Activated CD4-positive, alpha-beta T cell treated with anti-CD3 and anti-CD28 coated beads, Interleukin-2, amount 10 ng/mL, durations not matched to agents 7 days and 5 days (primary cell): ENCODE results near the gene CPEB3. TPM values are rescaled to one million over a fixed set of nuclear protein-coding genes. Genes with fewer than 3 reads are reported as not detected.

Experiments used
- CTCF ChIA-PET: fragments of 350-600 bp; sonication (Branson Sonifier 250); formaldehyde crosslinking; loops from one replicate; lab custom pipeline; 2021; ENCODE audit warnings: antibody characterized with exemption; lab: Charles Lee
- POLR2A ChIA-PET: fragments of 350-600 bp; sonication (Branson Sonifier 250); formaldehyde crosslinking; loops from one replicate; lab custom pipeline; 2021; ENCODE audit warnings: antibody characterized with exemption; lab: Charles Lee
- DNase-seq: peaks from one replicate; pipeline ENCODE4 v3.0.0-alpha.2; 2020
- H3K27ac Mint-ChIP-seq: one replicate; pipeline ENCODE4 v1.8.0; 2021; ENCODE audit warnings: mild to moderate bottlenecking, moderate library complexity, mixed read lengths
- H3K27me3 Mint-ChIP-seq: one replicate; pipeline ENCODE4 v1.8.0; 2021; ENCODE audit warnings: mixed read lengths
- H3K36me3 Mint-ChIP-seq: one replicate; pipeline ENCODE4 v1.8.0; 2021; ENCODE audit warnings: low read depth, mixed read lengths
- H3K4me1 Mint-ChIP-seq: one replicate; pipeline ENCODE4 v1.8.0; 2021; ENCODE audit warnings: mixed read lengths
- H3K4me3 Mint-ChIP-seq: one replicate; pipeline ENCODE4 v1.8.0; 2021; ENCODE audit warnings: mild to moderate bottlenecking, moderate library complexity, mixed read lengths
- H3K9me3 Mint-ChIP-seq: one replicate; pipeline ENCODE4 v1.8.0; 2021; ENCODE audit warnings: mixed read lengths
- total RNA-seq, 2 experiments: library from RNA; stranded (reverse); gene quantifications; one replicate each; pipeline ENCODE4 v1.2.3, GENCODE V29; 2021

The CPEB3 gene
- total RNA-seq, 2 experiments from 2014 or later, result 2.2 to 2.6 TPM

GRCh38 chr10:92187101-92187500, 103.8 kb downstream of the CPEB3 start:
- Mint-ChIP-seq H3K27ac (no peak overlapping the region), H3K36me3 (no peaks in the 10 kb centered on the region), H3K27me3 (no peaks in the 10 kb centered on the region), H3K4me1 (no peaks in the 10 kb centered on the region), H3K4me3 (no peak overlapping the region), H3K9me3 (no peaks in the 10 kb centered on the region)
- ChIA-PET CTCF (no interaction called here), POLR2A (no interaction called here)
- DNase-seq, result no peak

- Mint-ChIP-seq H3K4me3 (no peak overlapping the region), H3K27me3 (no peaks in the 10 kb centered on the region), H3K27ac (no peak overlapping the region), H3K9me3 (no peaks in the 10 kb centered on the region), H3K36me3 (no peaks in the 10 kb centered on the region), H3K4me1 (peaks cover 2% of the 10 kb centered on the region)
- POLR2A ChIA-PET, result no interaction called here
- DNase-seq, result no peak
- CTCF ChIA-PET, result no interaction called here
Measured at GRCh38 chr10:92184977-92185376, 105.9 kb downstream of the CPEB3 start.

GRCh38 chr10:92183199-92183598, 107.7 kb downstream of the CPEB3 start:
- Mint-ChIP-seq H3K4me1 (peaks cover 2% of the 10 kb centered on the region), H3K36me3 (no peaks in the 10 kb centered on the region), H3K27ac (no peak overlapping the region), H3K9me3 (no peaks in the 10 kb centered on the region), H3K27me3 (no peaks in the 10 kb centered on the region), H3K4me3 (no peak overlapping the region)
- ChIA-PET CTCF (no interaction called here), POLR2A (no interaction called here)
- DNase-seq, result no peak

- ChIA-PET POLR2A (no interaction called here), CTCF (no interaction called here)
- Mint-ChIP-seq H3K27me3 (no peaks in the 10 kb centered on the region), H3K4me3 (no peak overlapping the region), H3K36me3 (peaks cover 3% of the 10 kb centered on the region), H3K4me1 (peaks cover 2% of the 10 kb centered on the region), H3K9me3 (no peaks in the 10 kb centered on the region), H3K27ac (no peak overlapping the region)
- DNase-seq, result no peak
Measured at GRCh38 chr10:92181575-92181974, 109.3 kb downstream of the CPEB3 start.

GRCh38 chr10:92180399-92180798, 110.5 kb downstream of the CPEB3 start:
- H3K4me1 Mint-ChIP-seq, result peaks cover 2% of the 10 kb centered on the region
- ChIA-PET CTCF (no interaction called here), POLR2A (no interaction called here)
- no peak for DNase-seq
- no peaks in the 10 kb centered on the region for H3K27me3 Mint-ChIP-seq
- H3K36me3 Mint-ChIP-seq, result peaks cover 3% of the 10 kb centered on the region
- no peaks in the 10 kb centered on the region for H3K9me3 Mint-ChIP-seq
- no peak overlapping the region for H3K27ac Mint-ChIP-seq
- no peak overlapping the region for H3K4me3 Mint-ChIP-seq

GRCh38 chr10:92177546-92177945, 113.3 kb downstream of the CPEB3 start:
- Mint-ChIP-seq H3K27ac (no peak overlapping the region), H3K4me3 (no peak overlapping the region), H3K27me3 (no peaks in the 10 kb centered on the region), H3K9me3 (no peaks in the 10 kb centered on the region), H3K36me3 (peaks cover 3% of the 10 kb centered on the region), H3K4me1 (peaks cover 2% of the 10 kb centered on the region)
- ChIA-PET CTCF (interaction anchor here (0.6 kb wide), 1 partner anchor 569 kb away, joined by 3 read pairs; no protein-coding TSS in a partner anchor), POLR2A (no interaction called here)
- DNase-seq, result no peak

- Mint-ChIP-seq H3K27me3 (no peaks in the 10 kb centered on the region), H3K4me3 (no peak overlapping the region), H3K27ac (no peak overlapping the region), H3K4me1 (no peaks in the 10 kb centered on the region), H3K9me3 (no peaks in the 10 kb centered on the region), H3K36me3 (peaks cover 3% of the 10 kb centered on the region)
- POLR2A ChIA-PET, result no interaction called here
- no peak for DNase-seq
- CTCF ChIA-PET, result interaction anchor here (0.7 kb wide), 1 partner anchor 13 kb away, joined by 3 read pairs; no protein-coding TSS in a partner anchor
Measured at GRCh38 chr10:92175164-92175563, 115.7 kb downstream of the CPEB3 start.

- no peak overlapping the region for H3K4me3 Mint-ChIP-seq
- CTCF ChIA-PET, result no interaction called here
- no peaks in the 10 kb centered on the region for H3K4me1 Mint-ChIP-seq
- H3K27ac Mint-ChIP-seq, result no peak overlapping the region
- H3K36me3 Mint-ChIP-seq, result peaks cover 6% of the 10 kb centered on the region
- H3K9me3 Mint-ChIP-seq, result peaks cover 7% of the 10 kb centered on the region
- POLR2A ChIA-PET, result no interaction called here
- H3K27me3 Mint-ChIP-seq, result no peaks in the 10 kb centered on the region
- DNase-seq, result no peak
Measured at GRCh38 chr10:92173996-92174395, 116.9 kb downstream of the CPEB3 start.

- Mint-ChIP-seq H3K27me3 (no peaks in the 10 kb centered on the region), H3K9me3 (peaks cover 8% of the 10 kb centered on the region), H3K4me3 (no peak overlapping the region), H3K36me3 (peaks cover 10% of the 10 kb centered on the region), H3K27ac (no peak overlapping the region), H3K4me1 (no peaks in the 10 kb centered on the region)
- CTCF ChIA-PET, result no interaction called here
- DNase-seq, result no peak
- POLR2A ChIA-PET, result no interaction called here
Measured at GRCh38 chr10:92164036-92164696, 126.7 kb downstream of the CPEB3 start.

GRCh38 chr10:92162541-92162940, 128.3 kb downstream of the CPEB3 start:
- CTCF ChIA-PET, result no interaction called here
- H3K27ac Mint-ChIP-seq, result no peak overlapping the region
- DNase-seq, result no peak
- no peaks in the 10 kb centered on the region for H3K4me1 Mint-ChIP-seq
- POLR2A ChIA-PET, result no interaction called here
- peaks cover 5% of the 10 kb centered on the region for H3K9me3 Mint-ChIP-seq
- no peak overlapping the region for H3K4me3 Mint-ChIP-seq
- H3K36me3 Mint-ChIP-seq, result peaks cover 6% of the 10 kb centered on the region
- no peaks in the 10 kb centered on the region for H3K27me3 Mint-ChIP-seq

GRCh38 chr10:92156874-92157773, 133.8 kb downstream of the CPEB3 start:
- Mint-ChIP-seq H3K9me3 (no peaks in the 10 kb centered on the region), H3K4me1 (no peaks in the 10 kb centered on the region), H3K27me3 (peaks cover 2% of the 10 kb centered on the region), H3K4me3 (no peak overlapping the region), H3K36me3 (no peaks in the 10 kb centered on the region), H3K27ac (no peak overlapping the region)
- ChIA-PET POLR2A (no interaction called here), CTCF (interaction anchor here (0.6 kb wide), 1 partner anchor 33 kb away, joined by 6 read pairs; no protein-coding TSS in a partner anchor)
- no peak for DNase-seq

- ChIA-PET CTCF (no interaction called here), POLR2A (no interaction called here)
- Mint-ChIP-seq H3K36me3 (no peaks in the 10 kb centered on the region), H3K27me3 (peaks cover 2% of the 10 kb centered on the region), H3K4me3 (no peak overlapping the region), H3K4me1 (no peaks in the 10 kb centered on the region), H3K9me3 (no peaks in the 10 kb centered on the region), H3K27ac (no peak overlapping the region)
- no peak for DNase-seq
Measured at GRCh38 chr10:92150823-92151222, 140.1 kb downstream of the CPEB3 start.

- H3K36me3 Mint-ChIP-seq, result no peaks in the 10 kb centered on the region
- ChIA-PET CTCF (no interaction called here), POLR2A (no interaction called here)
- no peak for DNase-seq
- no peaks in the 10 kb centered on the region for H3K4me1 Mint-ChIP-seq
- H3K27ac Mint-ChIP-seq, result no peak overlapping the region
- no peak overlapping the region for H3K4me3 Mint-ChIP-seq
- no peaks in the 10 kb centered on the region for H3K27me3 Mint-ChIP-seq
- H3K9me3 Mint-ChIP-seq, result no peaks in the 10 kb centered on the region
Measured at GRCh38 chr10:92149261-92149660, 141.6 kb downstream of the CPEB3 start.
